Measurements from ENCODE around the gene PCOLCE2. TPM values are rescaled to one million over a fixed set of nuclear protein-coding genes. Genes with fewer than 3 reads are reported as not detected.

Gene PCOLCE2
- total and polyA plus RNA-seq, 9 donors, result 1.5 to 47.9 (median 3.6) TPM

DNA sequence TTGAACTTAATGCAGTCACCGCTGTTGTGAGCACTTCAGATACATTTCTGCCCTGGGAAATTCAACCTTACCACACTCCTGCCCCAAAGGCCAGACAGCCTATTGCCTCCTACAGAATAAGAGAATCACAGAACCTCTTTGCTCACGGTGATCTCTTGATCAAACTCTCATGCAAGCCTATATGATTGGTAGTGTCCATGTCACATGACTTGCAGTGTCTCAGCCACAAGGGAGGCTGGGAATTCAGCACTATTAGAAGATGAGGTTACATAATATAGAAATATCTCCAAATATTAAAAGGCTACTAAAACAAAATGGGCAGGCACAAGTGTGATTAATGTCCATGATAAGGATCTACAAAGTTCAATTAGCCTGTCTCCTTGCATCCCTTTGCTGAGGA, 3.8 kb upstream of the PCOLCE2 start:
- intact Hi-C loops (cut with DNase I), result no loop called here
- no peak overlapping the region for H3K4me3 ChIP-seq
- H3K36me3 ChIP-seq, result no peaks in the 10 kb centered on the region
- WGBS, 3 donors, result 88 to 90% (median 89%) methylated on average over 2 of the region's 2 CpGs
- TF ChIP-seq EP300 (IDR thresholded peaks at IDR 0.05) (no peak), POLR2A (IDR thresholded peaks at IDR 0.05) (no peak)
- TF ChIP-seq, protein P1, sequence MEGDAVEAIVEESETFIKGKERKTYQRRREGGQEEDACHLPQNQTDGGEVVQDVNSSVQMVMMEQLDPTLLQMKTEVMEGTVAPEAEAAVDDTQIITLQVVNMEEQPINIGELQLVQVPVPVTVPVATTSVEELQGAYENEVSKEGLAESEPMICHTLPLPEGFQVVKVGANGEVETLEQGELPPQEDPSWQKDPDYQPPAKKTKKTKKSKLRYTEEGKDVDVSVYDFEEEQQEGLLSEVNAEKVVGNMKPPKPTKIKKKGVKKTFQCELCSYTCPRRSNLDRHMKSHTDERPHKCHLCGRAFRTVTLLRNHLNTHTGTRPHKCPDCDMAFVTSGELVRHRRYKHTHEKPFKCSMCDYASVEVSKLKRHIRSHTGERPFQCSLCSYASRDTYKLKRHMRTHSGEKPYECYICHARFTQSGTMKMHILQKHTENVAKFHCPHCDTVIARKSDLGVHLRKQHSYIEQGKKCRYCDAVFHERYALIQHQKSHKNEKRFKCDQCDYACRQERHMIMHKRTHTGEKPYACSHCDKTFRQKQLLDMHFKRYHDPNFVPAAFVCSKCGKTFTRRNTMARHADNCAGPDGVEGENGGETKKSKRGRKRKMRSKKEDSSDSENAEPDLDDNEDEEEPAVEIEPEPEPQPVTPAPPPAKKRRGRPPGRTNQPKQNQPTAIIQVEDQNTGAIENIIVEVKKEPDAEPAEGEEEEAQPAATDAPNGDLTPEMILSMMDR (IDR thresholded peaks at IDR 0.05), result no peak
- no peaks in the 10 kb centered on the region for H3K4me1 ChIP-seq (ENCODE audit: insufficient read depth)
- H3K27me3 ChIP-seq, result no peaks in the 10 kb centered on the region
- H3K27ac ChIP-seq, result no peak overlapping the region
- H3K9me3 ChIP-seq, result no peaks in the 10 kb centered on the region
- DNase-seq, result no peak

DNA sequence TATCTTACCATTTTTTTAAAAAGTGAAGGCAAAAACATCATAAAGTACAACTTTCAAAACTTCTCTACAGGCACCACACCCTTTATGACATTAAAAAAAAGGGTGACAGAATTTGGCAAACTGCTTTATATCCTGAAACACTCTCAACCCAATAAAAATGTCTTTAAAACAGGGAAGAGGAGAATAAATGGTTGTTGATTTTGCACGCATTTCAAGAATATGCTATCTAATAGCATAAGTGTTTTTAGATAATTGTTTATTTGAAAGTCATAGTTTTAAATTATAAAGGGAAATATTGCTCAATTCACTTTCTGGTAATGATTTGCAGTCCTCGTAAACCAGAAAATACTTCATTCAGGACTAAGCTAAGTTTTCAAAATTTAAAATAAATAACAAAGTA, 1.7 kb upstream of the PCOLCE2 start:
- DNase-seq, result no peak
- TF ChIP-seq EP300 (IDR thresholded peaks at IDR 0.05), result no peak
- no peak for TF ChIP-seq POLR2A (IDR thresholded peaks at IDR 0.05)
- TF ChIP-seq, protein P1 (IDR thresholded peaks at IDR 0.05), result no peak
- Histone ChIP-seq H3K9me3 (no peaks in the 10 kb centered on the region), H3K4me1 (ENCODE audit: insufficient read depth) (no peaks in the 10 kb centered on the region), H3K36me3 (no peaks in the 10 kb centered on the region), H3K27me3 (no peaks in the 10 kb centered on the region), H3K27ac (no peak overlapping the region), H3K4me3 (no peak overlapping the region)
- WGBS, 3 donors, result 76 to 87% (median 77%) methylated on average over 2 of the region's 2 CpGs
- intact Hi-C loops (cut with DNase I), result no loop called here

GRCh38 chr3:142889212-142890014, 530 bp upstream of the PCOLCE2 start:
- intact Hi-C loops (cut with DNase I), result no loop called here
- H3K4me3 ChIP-seq, result peak overlapping the region; percentile 52
- peak in 1 of 5 donors; percentile 38 for DNase-seq
- H3K4me1 ChIP-seq (ENCODE audit: insufficient read depth), result no peaks in the 10 kb centered on the region
- WGBS, 3 donors, result 6 to 10% (median 7%) methylated on average over 29 of the region's 29 CpGs
- no peaks in the 10 kb centered on the region for H3K36me3 ChIP-seq
- TF ChIP-seq EP300 (IDR thresholded peaks at IDR 0.05) (no peak), POLR2A (IDR thresholded peaks at IDR 0.05) (no peak)
- TF ChIP-seq, protein P1 (IDR thresholded peaks at IDR 0.05), result no peak
- H3K27me3 ChIP-seq, result no peaks in the 10 kb centered on the region
- no peaks in the 10 kb centered on the region for H3K9me3 ChIP-seq
- no peak overlapping the region for H3K27ac ChIP-seq

DNA sequence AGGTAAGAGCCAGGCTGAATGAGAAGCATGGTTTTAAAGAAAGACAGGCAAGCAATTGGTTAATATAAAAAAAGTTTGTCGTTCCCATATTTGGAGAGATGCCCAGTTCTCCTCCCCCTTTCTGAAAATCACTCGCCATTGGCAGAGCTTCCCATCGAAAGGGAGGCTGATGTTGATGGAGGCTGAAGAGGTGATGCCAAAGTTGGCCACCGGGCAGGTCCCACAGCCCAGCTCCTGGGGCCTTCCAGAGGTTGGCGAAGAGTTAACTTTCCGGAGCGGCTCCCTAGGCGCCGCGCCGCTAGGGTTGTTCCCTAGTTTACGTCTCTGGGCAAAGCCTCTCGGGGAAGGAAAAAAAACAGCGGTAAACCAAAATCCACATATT, 793 bp downstream of the PCOLCE2 start:
- Histone ChIP-seq H3K27ac (no peak overlapping the region), H3K36me3 (no peaks in the 10 kb centered on the region), H3K27me3 (no peaks in the 10 kb centered on the region), H3K9me3 (no peaks in the 10 kb centered on the region), H3K4me1 (ENCODE audit: insufficient read depth) (no peaks in the 10 kb centered on the region), H3K4me3 (peak overlapping the region; percentile 52)
- DNase-seq, result peak in 1 of 5 donors; percentile 16
- WGBS, 3 donors, result 0 to 2% (median 2%) methylated on average over 14 of the region's 14 CpGs
- TF ChIP-seq POLR2A (IDR thresholded peaks at IDR 0.05) (no peak), EP300 (IDR thresholded peaks at IDR 0.05) (no peak)
- TF ChIP-seq, protein P1 (IDR thresholded peaks at IDR 0.05), result no peak
- intact Hi-C loops (cut with DNase I), result no loop called here

Data from ovary (tissue), 9 donors.